NT2/D1 (cell line): ENCODE data around the gene HSF2.

ENCODE experiments used
- DNase-seq: peaks from one replicate; pipeline ENCODE4 v3.0.0-alpha.2; 2011; ENCODE audit warnings: low read depth, low spot score
- H3K27me3 ChIP-seq: 2 replicates; pipeline ENCODE4 v1.6.0; 2011; ENCODE audit warnings: mild to moderate bottlenecking; ENCODE audit not compliant: insufficient read length, insufficient read depth
- H3K36me3 ChIP-seq: 2 replicates; pipeline ENCODE4 v1.6.1; 2011; ENCODE audit warnings: mild to moderate bottlenecking, low read length, mixed read lengths; ENCODE audit not compliant: insufficient read depth, insufficient read length
- H3K4me1 ChIP-seq: 2 replicates; pipeline ENCODE4 v1.5.1; 2011; ENCODE audit not compliant: insufficient read depth, insufficient read length
- H3K4me3 ChIP-seq: 2 replicates; pipeline ENCODE4 v1.5.1; 2011; ENCODE audit warnings: low read depth; ENCODE audit not compliant: insufficient read length
- H3K9ac ChIP-seq: 2 replicates; pipeline ENCODE4 v1.6.0; 2011; ENCODE audit warnings: low read depth; ENCODE audit not compliant: insufficient read length
- H3K9me3 ChIP-seq: 2 replicates; pipeline ENCODE4 v1.5.1; 2011; ENCODE audit warnings: mild to moderate bottlenecking, low read length; ENCODE audit not compliant: insufficient read depth
- SUZ12 ChIP-seq: IDR thresholded peaks from 2 replicates; pipeline ENCODE4 v1.6.1; 2011; ENCODE audit not compliant: insufficient read length, insufficient read depth; ENCODE audit errors: extremely low read depth
- YY1 ChIP-seq: IDR thresholded peaks from 2 replicates; pipeline ENCODE4 v1.6.1; 2011; ENCODE audit not compliant: insufficient read length, insufficient read depth
- ZNF274 ChIP-seq: IDR thresholded peaks from 2 replicates; pipeline ENCODE4 v1.6.1; 2011; ENCODE audit warnings: mild to moderate bottlenecking, low read depth, low read length

HSF2 gene

DNA sequence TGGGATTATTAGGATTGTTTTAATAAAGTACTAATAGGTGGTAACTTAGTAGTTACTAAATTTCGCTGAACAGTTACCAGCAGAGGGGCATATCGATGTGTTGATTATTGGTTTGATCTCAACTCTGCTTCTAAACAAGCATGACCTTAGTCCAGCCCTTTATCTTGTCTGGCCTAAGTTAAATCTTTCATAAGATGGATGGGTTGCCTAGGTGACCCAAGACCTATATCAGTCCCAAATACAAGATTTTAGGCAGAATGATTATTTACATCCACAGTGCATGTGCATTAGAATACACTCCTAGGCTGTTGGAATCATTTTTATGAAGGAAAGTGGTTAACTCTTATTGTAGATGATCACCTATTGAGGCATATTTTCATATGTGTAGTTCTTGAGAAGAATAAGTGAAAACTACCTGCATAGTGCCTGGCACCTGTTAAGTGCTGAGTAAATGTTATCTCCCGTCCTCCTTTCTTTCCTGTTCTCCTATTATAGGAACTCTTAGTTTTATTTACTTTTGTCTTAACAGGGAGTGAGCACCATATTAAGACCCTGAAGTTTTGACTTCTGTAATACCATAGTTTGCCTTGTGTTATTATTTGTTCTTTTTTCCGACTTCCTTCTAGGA lies 1.1 kb downstream of the HSF2 start:
- Histone ChIP-seq H3K4me1 (no peaks in the 10 kb centered on the region), H3K9ac (peak overlapping the region; percentile 65), H3K27me3 (peaks cover 23% of the 10 kb centered on the region), H3K4me3 (peak overlapping the region; percentile 91), H3K9me3 (no peaks in the 10 kb centered on the region), H3K36me3 (no peaks in the 10 kb centered on the region)
- no peak for TF ChIP-seq SUZ12
- TF ChIP-seq YY1 = no peak
- no peak for TF ChIP-seq ZNF274
- DNase-seq = no peak

- no peak for TF ChIP-seq SUZ12
- TF ChIP-seq ZNF274 = no peak
- TF ChIP-seq YY1 = no peak
- no peaks in the 10 kb centered on the region for H3K9me3 ChIP-seq
- no peak overlapping the region for H3K4me3 ChIP-seq
- no peaks in the 10 kb centered on the region for H3K36me3 ChIP-seq
- peaks cover 18% of the 10 kb centered on the region for H3K27me3 ChIP-seq
- DNase-seq = no peak
- no peaks in the 10 kb centered on the region for H3K4me1 ChIP-seq
- no peak overlapping the region for H3K9ac ChIP-seq
Observed at GRCh38 chr6:122401104-122401503, 1.7 kb downstream of the HSF2 start.

DNA sequence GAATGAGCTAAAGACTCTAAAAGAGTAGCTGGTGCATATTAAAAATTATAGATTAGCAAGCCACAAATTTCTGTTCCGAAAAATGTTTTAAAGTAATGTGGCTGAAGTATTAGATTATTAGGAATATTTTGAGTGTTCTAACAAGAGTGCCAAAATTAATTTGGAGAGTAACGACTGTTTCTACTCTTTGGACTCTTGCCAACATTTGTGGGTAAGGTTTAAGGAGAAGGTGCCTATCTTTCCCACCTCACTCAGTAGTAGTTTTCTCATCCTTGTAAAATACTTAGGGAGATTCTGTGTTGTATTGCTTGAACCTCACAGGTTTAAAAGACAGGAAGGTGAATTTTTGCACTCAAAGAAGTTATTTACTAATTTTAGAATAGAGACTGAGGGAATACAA lies 5.0 kb downstream of the HSF2 start:
- Histone ChIP-seq H3K36me3 (no peaks in the 10 kb centered on the region), H3K4me1 (no peaks in the 10 kb centered on the region), H3K27me3 (no peaks in the 10 kb centered on the region), H3K4me3 (no peak overlapping the region), H3K9ac (no peak overlapping the region), H3K9me3 (no peaks in the 10 kb centered on the region)
- no peak for TF ChIP-seq ZNF274
- no peak for TF ChIP-seq SUZ12
- TF ChIP-seq YY1 = no peak
- DNase-seq = no peak

DNA sequence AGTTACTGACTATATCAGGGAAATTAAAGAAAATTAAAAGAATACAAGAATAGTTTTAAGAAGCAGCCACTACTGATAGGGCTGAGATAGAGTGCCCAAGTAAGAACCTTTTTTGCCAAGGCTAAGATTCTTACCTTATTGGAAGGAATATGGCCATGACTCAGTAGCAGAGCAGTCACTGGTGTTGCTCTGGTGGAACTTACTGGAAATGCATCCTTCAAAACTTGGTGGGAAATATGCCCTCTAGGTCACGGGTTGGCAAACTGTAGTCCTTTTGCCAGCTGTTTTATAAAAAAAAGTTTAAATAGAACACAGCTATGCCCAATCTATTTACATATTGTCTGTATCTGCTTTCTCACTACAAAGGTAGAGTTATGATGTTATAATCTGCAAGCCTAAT lies 6.0 kb downstream of the HSF2 start:
- H3K27me3 ChIP-seq = no peaks in the 10 kb centered on the region
- no peaks in the 10 kb centered on the region for H3K9me3 ChIP-seq
- no peaks in the 10 kb centered on the region for H3K4me1 ChIP-seq
- TF ChIP-seq ZNF274 (no peak), YY1 (no peak), SUZ12 (no peak)
- no peak overlapping the region for H3K9ac ChIP-seq
- no peaks in the 10 kb centered on the region for H3K36me3 ChIP-seq
- H3K4me3 ChIP-seq = no peak overlapping the region
- no peak for DNase-seq

GRCh38 chr6:122406187-122406586 lies 6.7 kb downstream of the HSF2 start:
- TF ChIP-seq YY1 (no peak), SUZ12 (no peak), ZNF274 (no peak)
- Histone ChIP-seq H3K4me3 (no peak overlapping the region), H3K9ac (no peak overlapping the region), H3K27me3 (no peaks in the 10 kb centered on the region), H3K36me3 (no peaks in the 10 kb centered on the region), H3K9me3 (no peaks in the 10 kb centered on the region), H3K4me1 (no peaks in the 10 kb centered on the region)
- no peak for DNase-seq

DNA sequence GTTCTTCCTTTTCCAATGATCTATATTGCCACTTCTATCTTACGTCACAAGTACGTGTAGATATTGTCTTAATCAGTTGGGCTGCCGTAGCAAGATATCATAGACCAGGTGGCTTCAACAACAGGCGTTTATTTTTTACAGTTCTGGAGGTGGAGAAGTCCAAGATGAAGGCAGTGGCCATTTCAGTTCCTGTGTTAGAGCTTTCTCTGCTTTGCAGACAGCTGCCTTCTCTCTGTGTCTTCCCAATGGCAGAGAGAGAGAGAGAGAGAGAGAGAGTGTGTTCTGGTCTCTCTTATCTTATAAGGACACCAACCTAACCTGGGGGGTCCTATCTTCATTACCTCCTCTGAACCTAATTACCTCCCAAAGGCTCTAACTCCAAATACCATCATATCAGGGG lies 8.3 kb downstream of the HSF2 start:
- Histone ChIP-seq H3K4me1 (no peaks in the 10 kb centered on the region), H3K27me3 (no peaks in the 10 kb centered on the region), H3K9me3 (no peaks in the 10 kb centered on the region), H3K4me3 (no peak overlapping the region), H3K36me3 (peaks cover 7% of the 10 kb centered on the region), H3K9ac (no peak overlapping the region)
- DNase-seq = no peak
- TF ChIP-seq YY1 (no peak), ZNF274 (no peak), SUZ12 (no peak)

- Histone ChIP-seq H3K4me3 (no peak overlapping the region), H3K9me3 (no peaks in the 10 kb centered on the region), H3K27me3 (no peaks in the 10 kb centered on the region), H3K4me1 (no peaks in the 10 kb centered on the region), H3K9ac (no peak overlapping the region), H3K36me3 (peaks cover 10% of the 10 kb centered on the region)
- TF ChIP-seq SUZ12 (no peak), ZNF274 (no peak), YY1 (no peak)
- no peak for DNase-seq
Observed at GRCh38 chr6:122408240-122408639, 8.8 kb downstream of the HSF2 start.
